WTC11 (cell line): ENCODE results near the gene TCF20.

Experiments
- CTCF ChIP-seq: fragments of 200-600 bp; IDR thresholded peaks from 2 replicates; pipeline ENCODE4 v1.8.0; 2022; ENCODE audit warnings: antibody characterized with exemption
- GABPB1 ChIP-seq: sonication (generic); formaldehyde crosslinking; IDR thresholded peaks from 2 replicates; pipeline ENCODE4 v1.8.1; 2023; ENCODE audit warnings: mild to moderate bottlenecking, missing genetic modification reagents
- ZSCAN18 ChIP-seq: fragments of 250-450 bp; sonication (Bioruptor Pico); IDR thresholded peaks from 2 replicates; pipeline ENCODE4 v2.1.2; 2022; ENCODE audit warnings: mild to moderate bottlenecking, moderate library complexity

- no peak for TF ChIP-seq ZSCAN18 (CRISPR knock-in tag)
- TF ChIP-seq CTCF = no peak
- no peak for TF ChIP-seq GABPB1
These were observed 13.7 kb upstream of the TCF20 start for GRCh38 chr22:42284202-42284591.
